Measurements from ENCODE around the gene KRTAP10-5.

The KRTAP10-5 gene

DNA sequence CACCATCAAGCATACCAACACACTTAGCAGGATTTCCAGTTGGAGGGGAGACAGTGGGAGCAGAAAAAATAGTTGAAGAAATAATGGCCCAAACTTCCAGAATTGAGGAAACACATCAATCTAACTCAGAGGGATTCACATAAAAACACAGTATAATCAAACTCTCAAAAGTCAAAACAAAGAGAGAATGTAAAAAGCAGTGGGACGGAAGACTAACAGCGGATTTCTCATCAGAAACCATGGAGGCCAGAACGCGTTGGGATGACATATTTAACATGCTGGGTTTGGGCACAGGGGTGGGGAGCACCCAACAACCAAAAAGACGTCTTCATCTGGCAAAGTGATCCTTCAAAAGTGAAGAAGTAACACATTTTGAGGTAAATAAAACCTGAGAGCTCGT is 39.5 kb upstream of the KRTAP10-5 start:
- WGBS, 2 donors (ENCODE audit: extremely low coverage in 2 of 2, insufficient read length in 2 of 2, insufficient replicate concordance in 1 of 2) = no CpG with 5 or more reads among the region's 6 CpGs
- Histone ChIP-seq H2AFZ (ENCODE audit: low read length) (no peak overlapping the region), H3K4ac (ENCODE audit: low read length) (no peak overlapping the region), H3K36me3 (replicated peaks in 1 of 2; ENCODE audit: control insufficient read depth in 2 of 2, insufficient read depth in 2 of 2, low read length in 2 of 2) (no peaks in the 10 kb centered on the region), H3K4me1 (ENCODE audit: control insufficient read depth in 2 of 2, insufficient read depth in 1 of 2, low read depth in 1 of 2, low read length in 2 of 2) (no peaks in the 10 kb centered on the region), H3K79me1 (ENCODE audit: low read depth, low read length) (no peaks in the 10 kb centered on the region), H2BK120ac (ENCODE audit: low read depth, low read length) (no peak overlapping the region), H3K23ac (ENCODE audit: low read depth, low read length, poor library complexity) (no peak overlapping the region), H2BK5ac (ENCODE audit: low read length) (no peak overlapping the region), H3K9ac (ENCODE audit: low read depth, low read length, poor library complexity) (no peak overlapping the region), H3K14ac (ENCODE audit: low read length) (no peak overlapping the region), H2BK15ac (ENCODE audit: low read length) (no peak overlapping the region), H3K4me2 (ENCODE audit: insufficient read depth, low read length, poor library complexity, severe bottlenecking) (no peak overlapping the region), H4K8ac (ENCODE audit: low read depth, low read length) (no peak overlapping the region), H2AK5ac (ENCODE audit: low read depth, low read length) (no peak overlapping the region), H3K27me3 (ENCODE audit: control insufficient read depth in 3 of 3, insufficient read depth in 3 of 3, low read depth in 1 of 3, low read length in 3 of 3) (no peaks in the 10 kb centered on the region), H2BK12ac (ENCODE audit: low read length) (no peak overlapping the region), H4K91ac (ENCODE audit: low read depth, low read length, poor library complexity) (no peak overlapping the region), H3K18ac (ENCODE audit: low read length) (no peak overlapping the region), H3K27ac (replicated peaks; ENCODE audit: low read length) (no peak overlapping the region), H3K4me3 (ENCODE audit: low read length in 2 of 2) (no peak overlapping the region), H3K9me3 (replicated peaks in 1 of 2; ENCODE audit: control insufficient read depth in 2 of 2, insufficient read depth in 1 of 2, low read depth in 1 of 2, low read length in 2 of 2) (peaks cover 8 to 9% of the 10 kb centered on the region in 2 donors)
- no peak for DNase-seq (ENCODE audit: low spot score)

DNA sequence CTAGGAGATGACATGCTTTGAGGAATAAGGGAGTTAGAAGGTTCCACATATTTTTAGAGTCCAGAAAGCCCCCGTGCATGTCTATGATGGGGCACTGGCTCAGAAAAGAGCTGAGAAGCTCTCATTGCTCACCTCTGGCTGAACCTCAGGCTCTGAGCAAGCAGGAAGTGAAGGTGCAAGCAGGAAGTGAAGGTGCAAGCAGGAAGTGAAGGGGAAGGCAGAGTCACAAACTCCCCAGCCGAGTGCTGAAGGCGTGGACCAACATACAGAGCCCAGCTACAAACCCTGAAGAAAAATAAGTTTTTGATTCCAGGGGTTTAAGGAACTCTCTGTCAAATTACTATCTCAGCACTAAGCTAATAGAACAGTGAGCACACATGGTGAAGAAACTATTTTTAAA is 38.5 kb upstream of the KRTAP10-5 start:
- Histone ChIP-seq H3K18ac (ENCODE audit: low read length) (no peak overlapping the region), H3K27me3 (ENCODE audit: control insufficient read depth in 3 of 3, insufficient read depth in 3 of 3, low read depth in 1 of 3, low read length in 3 of 3) (no peaks in the 10 kb centered on the region), H2AFZ (ENCODE audit: low read length) (no peak overlapping the region), H2AK5ac (ENCODE audit: low read depth, low read length) (no peak overlapping the region), H3K4me1 (ENCODE audit: control insufficient read depth in 2 of 2, insufficient read depth in 1 of 2, low read depth in 1 of 2, low read length in 2 of 2) (no peaks in the 10 kb centered on the region), H3K4me2 (ENCODE audit: insufficient read depth, low read length, poor library complexity, severe bottlenecking) (no peak overlapping the region), H3K4me3 (ENCODE audit: low read length in 2 of 2) (no peak overlapping the region), H3K9ac (ENCODE audit: low read depth, low read length, poor library complexity) (no peak overlapping the region), H2BK120ac (ENCODE audit: low read depth, low read length) (no peak overlapping the region), H3K36me3 (replicated peaks in 1 of 2; ENCODE audit: control insufficient read depth in 2 of 2, insufficient read depth in 2 of 2, low read length in 2 of 2) (no peaks in the 10 kb centered on the region), H4K91ac (ENCODE audit: low read depth, low read length, poor library complexity) (no peak overlapping the region), H3K79me1 (ENCODE audit: low read depth, low read length) (no peaks in the 10 kb centered on the region), H2BK5ac (ENCODE audit: low read length) (no peak overlapping the region), H3K14ac (ENCODE audit: low read length) (no peak overlapping the region), H3K9me3 (replicated peaks in 1 of 2; ENCODE audit: control insufficient read depth in 2 of 2, insufficient read depth in 1 of 2, low read depth in 1 of 2, low read length in 2 of 2) (peaks cover 5% of the 10 kb centered on the region in 2 donors), H2BK15ac (ENCODE audit: low read length) (no peak overlapping the region), H3K4ac (ENCODE audit: low read length) (no peak overlapping the region), H3K23ac (ENCODE audit: low read depth, low read length, poor library complexity) (no peak overlapping the region), H3K27ac (replicated peaks; ENCODE audit: low read length) (no peak overlapping the region), H2BK12ac (ENCODE audit: low read length) (no peak overlapping the region), H4K8ac (ENCODE audit: low read depth, low read length) (no peak overlapping the region)
- WGBS, 2 donors (ENCODE audit: extremely low coverage in 2 of 2, insufficient read length in 2 of 2, insufficient replicate concordance in 1 of 2) = no CpG with 5 or more reads among the region's 3 CpGs
- DNase-seq (ENCODE audit: low spot score) = no peak

DNA sequence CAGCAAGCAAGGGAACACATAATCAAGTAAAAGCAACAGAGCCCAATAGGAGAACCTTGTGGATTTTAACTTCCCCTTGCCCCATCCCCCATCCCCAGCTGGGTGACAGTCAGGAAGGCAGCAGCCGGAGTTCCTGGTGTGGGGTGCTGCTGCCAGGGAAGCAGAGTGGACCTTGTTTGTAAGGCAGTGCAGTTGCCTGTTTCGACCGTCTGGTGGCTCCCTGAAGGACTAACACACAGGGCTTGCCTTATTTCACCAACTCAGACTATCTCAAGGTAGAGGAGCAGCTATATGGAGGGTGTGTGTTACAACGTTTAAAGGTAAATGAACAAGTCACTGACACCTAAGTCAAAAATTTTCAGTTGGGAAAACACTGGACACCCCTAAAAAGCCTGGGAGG is 38.1 kb upstream of the KRTAP10-5 start:
- H2AK5ac ChIP-seq (ENCODE audit: low read depth, low read length) = no peak overlapping the region
- no CpG with 5 or more reads among the region's 4 CpGs for WGBS, 2 donors (ENCODE audit: extremely low coverage in 2 of 2, insufficient read length in 2 of 2, insufficient replicate concordance in 1 of 2)
- DNase-seq (ENCODE audit: low spot score) = no peak
- no peak overlapping the region for H3K4ac ChIP-seq (ENCODE audit: low read length)
- no peaks in the 10 kb centered on the region for H3K36me3 ChIP-seq (replicated peaks in 1 of 2; ENCODE audit: control insufficient read depth in 2 of 2, insufficient read depth in 2 of 2, low read length in 2 of 2)
- H2AFZ ChIP-seq (ENCODE audit: low read length) = no peak overlapping the region
- H4K91ac ChIP-seq (ENCODE audit: low read depth, low read length, poor library complexity) = no peak overlapping the region
- no peak overlapping the region for H4K8ac ChIP-seq (ENCODE audit: low read depth, low read length)
- H2BK120ac ChIP-seq (ENCODE audit: low read depth, low read length) = no peak overlapping the region
- H3K4me2 ChIP-seq (ENCODE audit: insufficient read depth, low read length, poor library complexity, severe bottlenecking) = no peak overlapping the region
- no peak overlapping the region for H3K14ac ChIP-seq (ENCODE audit: low read length)
- H2BK15ac ChIP-seq (ENCODE audit: low read length) = no peak overlapping the region
- no peak overlapping the region for H3K4me3 ChIP-seq (ENCODE audit: low read length in 2 of 2)
- H2BK12ac ChIP-seq (ENCODE audit: low read length) = no peak overlapping the region
- no peak overlapping the region for H3K18ac ChIP-seq (ENCODE audit: low read length)
- H2BK5ac ChIP-seq (ENCODE audit: low read length) = no peak overlapping the region
- H3K9me3 ChIP-seq (replicated peaks in 1 of 2; ENCODE audit: control insufficient read depth in 2 of 2, insufficient read depth in 1 of 2, low read depth in 1 of 2, low read length in 2 of 2) = peaks cover 5% of the 10 kb centered on the region in 2 donors
- no peaks in the 10 kb centered on the region for H3K27me3 ChIP-seq (ENCODE audit: control insufficient read depth in 3 of 3, insufficient read depth in 3 of 3, low read depth in 1 of 3, low read length in 3 of 3)
- H3K23ac ChIP-seq (ENCODE audit: low read depth, low read length, poor library complexity) = no peak overlapping the region
- H3K79me1 ChIP-seq (ENCODE audit: low read depth, low read length) = no peaks in the 10 kb centered on the region
- no peak overlapping the region for H3K9ac ChIP-seq (ENCODE audit: low read depth, low read length, poor library complexity)
- H3K27ac ChIP-seq (replicated peaks; ENCODE audit: low read length) = no peak overlapping the region
- no peaks in the 10 kb centered on the region for H3K4me1 ChIP-seq (ENCODE audit: control insufficient read depth in 2 of 2, insufficient read depth in 1 of 2, low read depth in 1 of 2, low read length in 2 of 2)

DNA sequence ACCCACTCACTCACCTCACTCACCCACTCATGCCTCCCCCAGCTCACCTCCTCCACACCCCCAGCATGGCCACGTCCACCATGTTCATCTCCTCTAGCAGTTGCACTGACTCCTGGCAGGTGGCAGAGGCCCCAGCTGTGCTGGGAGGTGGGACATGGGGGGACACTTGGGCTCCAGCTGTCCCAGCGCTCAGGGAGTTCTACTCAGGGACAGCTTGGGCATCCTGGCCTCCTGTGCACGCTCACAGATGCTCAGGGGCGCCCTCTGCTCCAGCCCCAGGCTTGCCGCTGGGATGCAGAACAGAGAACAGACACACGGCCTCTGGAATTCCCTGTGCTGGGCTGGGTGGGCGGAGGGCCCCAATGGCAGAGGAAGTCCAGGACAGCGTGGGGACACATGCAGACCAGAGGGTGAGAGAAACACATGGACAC is 36.7 kb upstream of the KRTAP10-5 start:
- no CpG with 5 or more reads among the region's 8 CpGs for WGBS, 2 donors (ENCODE audit: extremely low coverage in 2 of 2, insufficient read length in 2 of 2, insufficient replicate concordance in 1 of 2)
- Histone ChIP-seq H3K18ac (ENCODE audit: low read length) (peak overlapping the region; percentile 78), H2BK5ac (ENCODE audit: low read length) (peak overlapping the region; percentile 26), H2AK5ac (ENCODE audit: low read depth, low read length) (peak overlapping the region; percentile 41), H4K91ac (ENCODE audit: low read depth, low read length, poor library complexity) (no peak overlapping the region), H4K8ac (ENCODE audit: low read depth, low read length) (no peak overlapping the region), H3K4ac (ENCODE audit: low read length) (no peak overlapping the region), H3K36me3 (replicated peaks in 1 of 2; ENCODE audit: control insufficient read depth in 2 of 2, insufficient read depth in 2 of 2, low read length in 2 of 2) (no peaks in the 10 kb centered on the region), H3K4me1 (ENCODE audit: control insufficient read depth in 2 of 2, insufficient read depth in 1 of 2, low read depth in 1 of 2, low read length in 2 of 2) (no peaks in the 10 kb centered on the region), H3K9ac (ENCODE audit: low read depth, low read length, poor library complexity) (no peak overlapping the region), H2BK12ac (ENCODE audit: low read length) (peak overlapping the region; percentile 60), H2BK15ac (ENCODE audit: low read length) (no peak overlapping the region), H3K27me3 (ENCODE audit: control insufficient read depth in 3 of 3, insufficient read depth in 3 of 3, low read depth in 1 of 3, low read length in 3 of 3) (no peaks in the 10 kb centered on the region), H3K9me3 (replicated peaks in 1 of 2; ENCODE audit: control insufficient read depth in 2 of 2, insufficient read depth in 1 of 2, low read depth in 1 of 2, low read length in 2 of 2) (peaks cover 2 to 5% of the 10 kb centered on the region in 2 donors), H3K4me2 (ENCODE audit: insufficient read depth, low read length, poor library complexity, severe bottlenecking) (no peak overlapping the region), H3K79me1 (ENCODE audit: low read depth, low read length) (no peaks in the 10 kb centered on the region), H2AFZ (ENCODE audit: low read length) (no peak overlapping the region), H2BK120ac (ENCODE audit: low read depth, low read length) (no peak overlapping the region), H3K14ac (ENCODE audit: low read length) (no peak overlapping the region), H3K4me3 (ENCODE audit: low read length in 2 of 2) (no peak overlapping the region), H3K27ac (replicated peaks; ENCODE audit: low read length) (no peak overlapping the region), H3K23ac (ENCODE audit: low read depth, low read length, poor library complexity) (no peak overlapping the region)
- no peak for DNase-seq (ENCODE audit: low spot score)

Data from neuronal stem cell (in vitro differentiated cells).